ENCODE results near the gene FBXO38.

FBXO38 gene

DNA sequence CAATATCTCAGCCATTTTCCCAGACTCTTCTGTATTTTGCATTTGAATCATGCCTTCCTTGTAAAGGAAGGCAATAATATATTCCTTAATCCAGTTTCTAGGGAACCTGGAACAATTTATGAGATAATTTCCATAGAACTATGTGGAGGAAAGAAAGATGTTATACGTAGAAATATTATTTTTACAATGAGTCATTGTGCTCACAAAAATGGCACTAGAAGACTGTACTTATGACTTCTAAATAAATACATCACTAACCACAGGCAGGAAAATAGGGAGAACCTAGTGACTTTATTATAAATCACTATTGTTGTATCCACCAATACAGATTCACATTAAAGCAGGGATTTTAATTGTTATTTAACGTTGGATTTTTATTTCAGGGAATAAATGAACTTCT lies 87.6 kb downstream of the FBXO38 start:
- H3F3A ChIP-seq (ENCODE audit: insufficient read depth, low read length), result no peaks in the 10 kb centered on the region
- H3K4me2 ChIP-seq (ENCODE audit: low read length), result no peak overlapping the region
- no peak overlapping the region for H2AFZ ChIP-seq (ENCODE audit: low read length)
- H3K9me3 ChIP-seq (ENCODE audit: low read length), result no peaks in the 10 kb centered on the region
- H3K79me2 ChIP-seq (ENCODE audit: insufficient read depth, low read length), result no peaks in the 10 kb centered on the region
- H3K4me1 ChIP-seq (ENCODE audit: insufficient read depth, low read length, severe bottlenecking), result no peaks in the 10 kb centered on the region
- H3K36me3 ChIP-seq (ENCODE audit: insufficient read depth, low read length), result no peaks in the 10 kb centered on the region
- H3K4me3 ChIP-seq (ENCODE audit: low read depth, low read length, poor library complexity, severe bottlenecking), result no peak overlapping the region
- H3K27me3 ChIP-seq (ENCODE audit: insufficient read depth, low read length), result no peaks in the 10 kb centered on the region
- H3K9ac ChIP-seq (ENCODE audit: low read length), result no peak overlapping the region
- no peaks in the 10 kb centered on the region for H3K9me2 ChIP-seq (ENCODE audit: low read depth, low read length)
- no peak for TF ChIP-seq EZH2 (IDR thresholded peaks at IDR 0.05; ENCODE audit: borderline replicate concordance, low read length)
- TF ChIP-seq, protein P1, sequence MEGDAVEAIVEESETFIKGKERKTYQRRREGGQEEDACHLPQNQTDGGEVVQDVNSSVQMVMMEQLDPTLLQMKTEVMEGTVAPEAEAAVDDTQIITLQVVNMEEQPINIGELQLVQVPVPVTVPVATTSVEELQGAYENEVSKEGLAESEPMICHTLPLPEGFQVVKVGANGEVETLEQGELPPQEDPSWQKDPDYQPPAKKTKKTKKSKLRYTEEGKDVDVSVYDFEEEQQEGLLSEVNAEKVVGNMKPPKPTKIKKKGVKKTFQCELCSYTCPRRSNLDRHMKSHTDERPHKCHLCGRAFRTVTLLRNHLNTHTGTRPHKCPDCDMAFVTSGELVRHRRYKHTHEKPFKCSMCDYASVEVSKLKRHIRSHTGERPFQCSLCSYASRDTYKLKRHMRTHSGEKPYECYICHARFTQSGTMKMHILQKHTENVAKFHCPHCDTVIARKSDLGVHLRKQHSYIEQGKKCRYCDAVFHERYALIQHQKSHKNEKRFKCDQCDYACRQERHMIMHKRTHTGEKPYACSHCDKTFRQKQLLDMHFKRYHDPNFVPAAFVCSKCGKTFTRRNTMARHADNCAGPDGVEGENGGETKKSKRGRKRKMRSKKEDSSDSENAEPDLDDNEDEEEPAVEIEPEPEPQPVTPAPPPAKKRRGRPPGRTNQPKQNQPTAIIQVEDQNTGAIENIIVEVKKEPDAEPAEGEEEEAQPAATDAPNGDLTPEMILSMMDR (IDR thresholded peaks at IDR 0.05; ENCODE audit: low read length), result no peak
- no peaks in the 10 kb centered on the region for H4K20me1 ChIP-seq (ENCODE audit: insufficient read depth, low read length)
- no peak overlapping the region for H3K27ac ChIP-seq (ENCODE audit: low read depth, low read length, poor library complexity, severe bottlenecking)

GRCh38 chr5:148474025-148474511 lies 90.3 kb downstream of the FBXO38 start:
- no peak overlapping the region for H3K9ac ChIP-seq (ENCODE audit: low read length)
- H3K9me2 ChIP-seq (ENCODE audit: low read depth, low read length), result no peaks in the 10 kb centered on the region
- no peak overlapping the region for H3K4me2 ChIP-seq (ENCODE audit: low read length)
- no peak overlapping the region for H2AFZ ChIP-seq (ENCODE audit: low read length)
- no peak overlapping the region for H3K27ac ChIP-seq (ENCODE audit: low read depth, low read length, poor library complexity, severe bottlenecking)
- H4K20me1 ChIP-seq (ENCODE audit: insufficient read depth, low read length), result no peaks in the 10 kb centered on the region
- no peak overlapping the region for H3K4me3 ChIP-seq (ENCODE audit: low read depth, low read length, poor library complexity, severe bottlenecking)
- H3K27me3 ChIP-seq (ENCODE audit: insufficient read depth, low read length), result no peaks in the 10 kb centered on the region
- no peaks in the 10 kb centered on the region for H3F3A ChIP-seq (ENCODE audit: insufficient read depth, low read length)
- H3K4me1 ChIP-seq (ENCODE audit: insufficient read depth, low read length, severe bottlenecking), result no peaks in the 10 kb centered on the region
- no peaks in the 10 kb centered on the region for H3K36me3 ChIP-seq (ENCODE audit: insufficient read depth, low read length)
- TF ChIP-seq, protein P1 (IDR thresholded peaks at IDR 0.05; ENCODE audit: low read length), result no peak
- no peak for TF ChIP-seq EZH2 (IDR thresholded peaks at IDR 0.05; ENCODE audit: borderline replicate concordance, low read length)
- H3K9me3 ChIP-seq (ENCODE audit: low read length), result no peaks in the 10 kb centered on the region
- no peaks in the 10 kb centered on the region for H3K79me2 ChIP-seq (ENCODE audit: insufficient read depth, low read length)

- H3K27me3 ChIP-seq (ENCODE audit: insufficient read depth, low read length), result no peaks in the 10 kb centered on the region
Observed at GRCh38 chr5:148476302-148476701, 92.5 kb downstream of the FBXO38 start.

More at GRCh38 chr5:148476302-148476701, 92.5 kb downstream of the FBXO38 start:
- no peak overlapping the region for H3K9ac ChIP-seq (ENCODE audit: low read length)
- H3K9me2 ChIP-seq (ENCODE audit: low read depth, low read length), result no peaks in the 10 kb centered on the region
- H3K79me2 ChIP-seq (ENCODE audit: insufficient read depth, low read length), result no peaks in the 10 kb centered on the region
- no peaks in the 10 kb centered on the region for H3K4me1 ChIP-seq (ENCODE audit: insufficient read depth, low read length, severe bottlenecking)
- H2AFZ ChIP-seq (ENCODE audit: low read length), result no peak overlapping the region
- no peaks in the 10 kb centered on the region for H3K36me3 ChIP-seq (ENCODE audit: insufficient read depth, low read length)
- H3K27ac ChIP-seq (ENCODE audit: low read depth, low read length, poor library complexity, severe bottlenecking), result no peak overlapping the region
- H3K4me2 ChIP-seq (ENCODE audit: low read length), result no peak overlapping the region
- H4K20me1 ChIP-seq (ENCODE audit: insufficient read depth, low read length), result no peaks in the 10 kb centered on the region
- H3K4me3 ChIP-seq (ENCODE audit: low read depth, low read length, poor library complexity, severe bottlenecking), result no peak overlapping the region
- TF ChIP-seq EZH2 (IDR thresholded peaks at IDR 0.05; ENCODE audit: borderline replicate concordance, low read length), result no peak
- TF ChIP-seq, protein P1 (IDR thresholded peaks at IDR 0.05; ENCODE audit: low read length), result no peak
- H3F3A ChIP-seq (ENCODE audit: insufficient read depth, low read length), result no peaks in the 10 kb centered on the region
- no peaks in the 10 kb centered on the region for H3K9me3 ChIP-seq (ENCODE audit: low read length)
